Right renal pelvis (tissue), 4 donors: Measurements from ENCODE around the gene ZFYVE28. TPM values are rescaled to one million over a fixed set of nuclear protein-coding genes. Genes with fewer than 3 reads are reported as not detected.

Experiments used
- DNase-seq, 4 donors: peaks; one replicate each; pipeline ENCODE4 v3.0.0-alpha.2; 2013; ENCODE audit warnings: low read depth in 4 of 4, low spot score in 3 of 4, missing footprints in 1 of 4
- polyA plus RNA-seq, 4 donors: library from polyadenylated mRNA; unstranded; fragments of 120-200 nt; gene quantifications; one replicate each; pipeline ENCODE4 v1.2.1, GENCODE V29; 2013; ENCODE audit not compliant: insufficient read length in 4 of 4

ZFYVE28 gene
- polyA plus RNA-seq, 4 donors, result 1.9 to 3.0 (median 2.5) TPM

GRCh38 chr4:2356123-2357069, 62.0 kb downstream of the ZFYVE28 start:
- no peak for DNase-seq

GRCh38 chr4:2354760-2355159, 63.7 kb downstream of the ZFYVE28 start:
- DNase-seq, result no peak

- DNase-seq, result no peak
Measured at GRCh38 chr4:2354118-2354517, 64.3 kb downstream of the ZFYVE28 start.

- no peak for DNase-seq
Measured at GRCh38 chr4:2353222-2354107, 65.0 kb downstream of the ZFYVE28 start.

GRCh38 chr4:2352729-2353221, 65.7 kb downstream of the ZFYVE28 start:
- DNase-seq, result no peak

- no peak for DNase-seq
Measured at GRCh38 chr4:2352171-2352570, 66.3 kb downstream of the ZFYVE28 start.

- no peak for DNase-seq
Measured at GRCh38 chr4:2350982-2351381, 67.5 kb downstream of the ZFYVE28 start.

GRCh38 chr4:2348786-2349185, 69.7 kb downstream of the ZFYVE28 start:
- DNase-seq, result no peak

GRCh38 chr4:2347190-2347589, 71.3 kb downstream of the ZFYVE28 start:
- no peak for DNase-seq

- no peak for DNase-seq
Measured at GRCh38 chr4:2343476-2343875, 75.0 kb downstream of the ZFYVE28 start.

- no peak for DNase-seq
Measured at GRCh38 chr4:2341911-2342652, 76.4 kb downstream of the ZFYVE28 start.

GRCh38 chr4:2341261-2341841, 77.1 kb downstream of the ZFYVE28 start:
- DNase-seq, result no peak

GRCh38 chr4:2340272-2341061, 78.0 kb downstream of the ZFYVE28 start:
- no peak for DNase-seq

- no peak for DNase-seq
Measured at GRCh38 chr4:2339458-2340271, 78.8 kb downstream of the ZFYVE28 start.

- no peak for DNase-seq
Measured at GRCh38 chr4:2338754-2339457, 79.5 kb downstream of the ZFYVE28 start.

- DNase-seq, result no peak
Measured at GRCh38 chr4:2337896-2338295, 80.5 kb downstream of the ZFYVE28 start.

- no peak for DNase-seq
Measured at GRCh38 chr4:2337131-2337723, 81.2 kb downstream of the ZFYVE28 start.
